ENCODE data around the gene TUBB4A.

The TUBB4A gene

DNA sequence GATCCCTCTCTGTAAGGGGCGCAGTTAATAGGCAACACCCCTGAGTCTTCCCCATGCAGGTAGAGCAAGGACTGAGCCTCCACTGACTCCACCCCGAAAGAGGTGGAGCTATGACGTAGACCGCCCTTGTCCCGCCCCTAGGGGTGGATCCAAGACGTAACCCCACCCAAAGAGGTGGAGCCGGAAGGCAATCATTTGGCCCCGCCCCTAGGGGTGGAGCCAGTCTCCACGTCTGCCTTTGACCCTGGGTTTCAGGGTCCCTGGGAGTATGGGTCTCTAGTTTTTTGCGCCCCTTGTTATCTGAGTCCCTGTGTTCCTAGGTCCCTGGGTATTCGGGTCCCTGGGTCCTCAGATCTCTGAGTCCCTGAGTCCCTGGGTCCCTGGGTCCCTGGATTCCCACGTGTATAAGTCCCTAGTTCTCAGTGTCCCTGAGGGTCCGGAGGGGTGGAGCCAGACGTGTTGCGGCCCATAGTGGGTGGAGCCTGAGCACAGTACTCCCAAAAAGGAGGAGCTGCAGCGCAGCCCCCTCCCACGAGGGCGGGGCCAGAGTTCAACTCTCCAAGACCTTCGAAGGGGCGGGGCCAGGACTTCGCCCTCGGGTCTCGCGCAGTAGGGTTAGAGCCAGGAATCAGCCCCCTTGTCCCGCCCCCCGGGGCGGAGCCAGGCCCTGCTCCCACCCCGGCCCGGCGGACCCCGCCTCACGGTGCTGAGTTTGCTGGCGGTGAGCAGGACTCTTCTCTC lies 25.8 kb downstream of the TUBB4A start:
- no peak overlapping the region for H3K4me3 ChIP-seq (ENCODE audit: low read depth, low read length)
- TF ChIP-seq, protein P1, sequence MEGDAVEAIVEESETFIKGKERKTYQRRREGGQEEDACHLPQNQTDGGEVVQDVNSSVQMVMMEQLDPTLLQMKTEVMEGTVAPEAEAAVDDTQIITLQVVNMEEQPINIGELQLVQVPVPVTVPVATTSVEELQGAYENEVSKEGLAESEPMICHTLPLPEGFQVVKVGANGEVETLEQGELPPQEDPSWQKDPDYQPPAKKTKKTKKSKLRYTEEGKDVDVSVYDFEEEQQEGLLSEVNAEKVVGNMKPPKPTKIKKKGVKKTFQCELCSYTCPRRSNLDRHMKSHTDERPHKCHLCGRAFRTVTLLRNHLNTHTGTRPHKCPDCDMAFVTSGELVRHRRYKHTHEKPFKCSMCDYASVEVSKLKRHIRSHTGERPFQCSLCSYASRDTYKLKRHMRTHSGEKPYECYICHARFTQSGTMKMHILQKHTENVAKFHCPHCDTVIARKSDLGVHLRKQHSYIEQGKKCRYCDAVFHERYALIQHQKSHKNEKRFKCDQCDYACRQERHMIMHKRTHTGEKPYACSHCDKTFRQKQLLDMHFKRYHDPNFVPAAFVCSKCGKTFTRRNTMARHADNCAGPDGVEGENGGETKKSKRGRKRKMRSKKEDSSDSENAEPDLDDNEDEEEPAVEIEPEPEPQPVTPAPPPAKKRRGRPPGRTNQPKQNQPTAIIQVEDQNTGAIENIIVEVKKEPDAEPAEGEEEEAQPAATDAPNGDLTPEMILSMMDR (IDR thresholded peaks at IDR 0.05; ENCODE audit: insufficient read depth, low read depth, low read length, missing control alignments): no peak
- peak; percentile 78 for DNase-seq (ENCODE audit: low read depth)

DNA sequence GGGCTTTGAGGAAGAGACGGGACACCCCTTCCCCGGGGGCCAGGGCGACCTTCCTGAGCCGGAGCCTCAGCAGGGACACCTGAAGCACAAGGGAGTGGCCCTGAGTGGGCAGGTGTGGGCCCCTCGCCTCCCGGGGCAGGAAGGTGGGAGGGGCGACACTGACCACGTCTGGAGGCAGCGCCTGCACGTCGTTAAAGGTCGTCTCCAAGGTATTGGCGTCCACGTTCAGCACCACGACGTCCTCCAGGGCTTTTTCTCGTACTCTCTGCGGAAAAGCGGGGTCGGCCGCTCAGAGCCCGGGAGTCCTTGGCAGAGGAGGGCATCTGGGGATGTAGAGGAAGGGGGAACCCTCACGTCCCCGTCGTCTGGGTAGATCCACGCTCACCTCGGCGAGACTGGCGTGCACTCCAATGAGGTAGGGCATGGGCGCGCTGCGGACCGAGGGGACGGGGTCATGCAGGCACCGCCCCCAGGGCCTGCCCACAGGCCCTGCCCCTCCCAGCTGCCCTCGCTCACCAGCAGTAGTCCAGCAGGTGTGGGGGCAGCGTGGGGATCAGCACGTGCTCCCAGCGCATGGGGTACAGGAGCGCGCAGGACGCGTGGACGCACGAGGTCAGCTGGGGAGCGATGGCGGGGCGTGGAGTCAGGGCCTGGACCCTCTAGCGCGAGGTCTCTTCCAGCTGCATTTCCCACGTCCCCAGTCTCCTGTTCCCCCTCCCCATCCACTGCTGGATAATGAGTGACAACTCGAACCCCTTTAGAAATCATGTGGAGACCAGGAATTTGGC lies 26.6 kb downstream of the TUBB4A start:
- H3K4me3 ChIP-seq (ENCODE audit: low read depth, low read length): no peak overlapping the region
- TF ChIP-seq, protein P1 (IDR thresholded peaks at IDR 0.05; ENCODE audit: insufficient read depth, low read depth, low read length, missing control alignments): no peak
- no peak for DNase-seq (ENCODE audit: low read depth)

DNA sequence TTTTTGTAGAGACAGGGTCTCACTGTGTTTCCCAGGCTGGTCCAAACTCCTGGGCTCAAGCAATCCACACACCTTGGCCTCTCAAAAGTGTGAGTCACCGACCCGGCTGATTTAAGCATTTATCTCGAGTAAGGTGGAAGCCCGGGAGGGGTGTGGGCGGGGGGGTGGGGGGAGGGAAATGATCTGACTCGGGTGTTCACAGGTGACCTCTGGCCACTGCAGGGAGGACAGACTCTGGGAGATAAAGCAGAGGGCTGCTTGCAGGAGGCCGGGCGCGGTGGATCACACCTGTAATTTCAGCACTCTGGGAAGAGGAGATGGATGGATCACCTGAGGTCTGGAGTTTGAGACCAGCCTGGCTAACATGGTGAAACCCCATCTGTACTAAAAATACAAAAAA lies 28.5 kb downstream of the TUBB4A start:
- no peak for DNase-seq (ENCODE audit: low read depth)
- H3K4me3 ChIP-seq (ENCODE audit: low read depth, low read length): no peak overlapping the region

DNA sequence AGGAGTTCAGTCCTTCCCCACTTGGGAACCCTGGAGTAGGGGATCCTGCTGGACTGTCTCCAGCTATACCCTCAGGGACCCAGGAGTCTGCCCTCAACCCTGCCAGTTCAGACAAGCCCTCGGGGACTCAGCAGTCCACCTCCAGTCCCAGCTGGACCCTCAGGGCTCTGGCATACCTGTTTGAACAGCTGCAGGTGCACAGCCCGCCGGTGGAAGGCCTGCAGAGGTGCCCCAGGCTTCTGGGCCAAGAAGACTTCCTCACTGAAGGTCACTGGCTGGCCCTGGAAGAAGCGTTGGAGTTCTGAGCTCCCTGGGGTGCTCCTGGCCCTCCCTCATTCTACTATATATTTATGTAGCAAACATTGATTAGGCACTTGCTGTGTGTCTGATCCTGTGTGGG lies 29.4 kb downstream of the TUBB4A start:
- no peak overlapping the region for H3K4me3 ChIP-seq (ENCODE audit: low read depth, low read length)
- DNase-seq (ENCODE audit: low read depth): no peak
- TF ChIP-seq, protein P1 (IDR thresholded peaks at IDR 0.05; ENCODE audit: insufficient read depth, low read depth, low read length, missing control alignments): no peak

More for the DNA sequence above, 28.5 kb downstream of the TUBB4A start:
- TF ChIP-seq, protein P1 (IDR thresholded peaks at IDR 0.05; ENCODE audit: insufficient read depth, low read depth, low read length, missing control alignments): no peak

DNA sequence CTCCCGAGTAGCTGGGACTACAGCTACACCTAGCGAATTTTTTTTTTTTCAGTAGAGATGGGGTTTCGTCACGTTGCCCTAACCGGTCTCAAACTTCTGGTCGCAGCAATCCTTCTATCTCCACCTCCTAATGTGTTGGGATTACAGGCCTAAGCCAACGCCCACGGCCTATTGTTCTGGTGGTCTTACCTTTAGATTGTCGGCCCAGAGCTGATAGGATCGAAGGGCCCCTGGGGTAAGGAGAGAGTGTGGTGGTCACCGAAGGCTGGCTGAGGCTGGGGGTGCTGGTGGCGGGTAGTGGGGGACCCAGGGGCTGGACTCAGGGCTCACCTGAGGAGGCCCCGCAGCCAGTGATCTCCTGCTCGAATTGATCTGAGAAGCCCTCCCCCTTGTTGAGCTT lies 31.0 kb downstream of the TUBB4A start:
- H3K4me3 ChIP-seq (ENCODE audit: low read depth, low read length): no peak overlapping the region
- no peak for DNase-seq (ENCODE audit: low read depth)
- TF ChIP-seq, protein P1 (IDR thresholded peaks at IDR 0.05; ENCODE audit: insufficient read depth, low read depth, low read length, missing control alignments): no peak

DNA sequence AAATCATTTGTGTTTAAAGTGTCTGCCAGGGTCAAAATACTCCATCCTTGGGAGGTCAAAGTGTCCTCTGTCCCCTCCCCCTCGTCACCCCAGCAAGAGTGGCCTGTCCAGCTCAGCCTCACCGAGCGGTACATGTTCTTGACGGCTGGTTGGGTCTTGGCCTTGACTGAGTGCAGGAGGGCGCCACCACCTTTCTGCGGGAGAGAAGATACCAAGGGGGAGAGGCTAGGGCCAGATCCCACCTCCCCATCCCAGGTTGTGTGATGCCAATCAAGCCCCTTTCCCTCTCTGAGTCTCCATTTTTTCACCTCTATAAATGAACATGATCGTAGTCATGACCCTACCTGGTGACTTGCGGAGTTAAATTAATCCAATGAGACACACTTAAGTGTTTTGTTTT lies 31.9 kb downstream of the TUBB4A start:
- no peak overlapping the region for H3K4me3 ChIP-seq (ENCODE audit: low read depth, low read length)
- DNase-seq (ENCODE audit: low read depth): no peak
- TF ChIP-seq, protein P1 (IDR thresholded peaks at IDR 0.05; ENCODE audit: insufficient read depth, low read depth, low read length, missing control alignments): no peak
